Measurements from ENCODE around the gene GRID2.

Gene GRID2

DNA sequence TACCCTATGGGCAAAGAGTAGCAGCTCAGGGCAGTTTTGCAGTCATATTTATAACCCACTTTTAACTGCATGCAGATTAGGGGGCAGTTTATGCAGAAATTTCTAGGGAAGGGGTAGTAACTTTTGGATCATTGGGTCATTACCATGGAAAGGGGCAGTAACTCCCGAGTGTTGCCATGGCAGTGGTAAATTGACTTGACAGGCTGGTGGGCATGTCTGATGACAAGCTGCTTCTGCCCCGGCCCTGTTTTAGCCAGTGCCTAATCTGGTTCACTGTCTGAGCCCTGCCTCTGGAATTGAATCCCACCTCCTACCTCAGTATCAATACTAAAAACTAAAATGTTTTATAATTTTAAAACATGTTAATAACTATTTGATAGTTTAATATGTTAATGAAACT, 1162.7 kb downstream of the GRID2 start:
- DNase-seq (ENCODE audit: insufficient read length, low spot score) (no peak), FAIRE-seq (no peak)
- no peak for TF ChIP-seq POLR2AphosphoS5 (IDR thresholded peaks at IDR 0.05; ENCODE audit: low read depth, low read length)

DNA sequence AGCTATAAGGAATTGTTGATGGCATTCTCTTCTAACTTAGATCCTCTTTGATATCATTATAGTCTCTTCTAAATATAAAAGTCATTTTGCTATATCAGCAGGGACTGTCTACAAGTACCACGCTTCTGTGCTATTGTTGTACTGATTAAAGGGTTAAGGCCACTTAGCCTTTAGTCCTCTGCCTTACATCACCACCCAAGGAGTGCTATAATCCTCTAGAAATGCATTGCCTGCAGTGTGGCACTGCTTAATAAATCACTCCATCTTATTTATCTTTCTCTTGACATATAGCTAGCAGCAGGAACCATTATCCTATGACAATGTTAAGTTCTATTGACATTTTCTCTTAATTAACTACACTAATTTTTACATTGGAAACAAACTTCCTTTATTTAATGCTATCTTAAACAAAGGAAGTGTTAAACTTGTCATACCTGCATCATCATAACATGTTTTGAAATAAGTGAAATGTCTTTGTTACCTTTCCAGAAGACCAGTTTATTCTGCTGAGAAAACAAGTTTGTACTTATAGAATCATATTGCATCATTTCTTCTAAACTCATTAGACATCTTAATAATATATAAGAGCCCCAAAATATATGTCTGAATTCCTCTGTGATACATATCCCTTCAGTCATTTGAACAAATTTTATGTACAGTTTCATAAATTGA, 1163.9 kb downstream of the GRID2 start:
- DNase-seq (ENCODE audit: insufficient read length, low spot score) (no peak), FAIRE-seq (no peak)
- TF ChIP-seq POLR2AphosphoS5 (IDR thresholded peaks at IDR 0.05; ENCODE audit: low read depth, low read length) (no peak), TAF1 (IDR thresholded peaks at IDR 0.05; ENCODE audit: low read depth, low read length) (no peak)

DNA sequence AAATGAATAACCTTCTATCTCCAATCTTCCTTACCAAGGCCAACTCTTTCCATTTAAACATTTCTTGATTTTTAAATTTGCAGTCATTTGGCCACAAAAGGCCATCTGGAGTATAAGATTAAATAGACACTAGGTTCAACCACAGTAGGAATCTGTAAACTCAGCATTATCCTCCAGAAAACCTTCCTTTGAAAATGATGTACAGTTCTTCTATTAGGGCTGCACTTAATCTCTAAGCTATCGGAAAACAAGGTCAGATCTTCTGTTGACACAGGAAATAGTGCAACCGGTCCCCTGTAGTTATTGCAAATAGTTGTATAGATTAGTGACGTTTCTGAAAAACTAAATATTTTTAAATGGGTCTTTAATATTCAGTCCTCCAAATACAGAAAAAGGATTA, 1165.8 kb downstream of the GRID2 start:
- FAIRE-seq (no peak), DNase-seq (ENCODE audit: insufficient read length, low spot score) (no peak)
- no peak for TF ChIP-seq TAF1 (IDR thresholded peaks at IDR 0.05; ENCODE audit: low read depth, low read length)
- TF ChIP-seq PAX5 (IDR thresholded peaks at IDR 0.05; ENCODE audit: insufficient read depth, low read length, severe bottlenecking) = no peak
- TF ChIP-seq POLR2A (IDR thresholded peaks at IDR 0.05; ENCODE audit: low read depth, low read length) = no peak
- TF ChIP-seq SPI1 (IDR thresholded peaks at IDR 0.05; ENCODE audit: low read depth, low read length) = no peak
- TF ChIP-seq POU2F2 (IDR thresholded peaks at IDR 0.05; ENCODE audit: low read depth, low read length) = no peak
- no peak for TF ChIP-seq POLR2AphosphoS5 (IDR thresholded peaks at IDR 0.05; ENCODE audit: low read depth, low read length)

DNA sequence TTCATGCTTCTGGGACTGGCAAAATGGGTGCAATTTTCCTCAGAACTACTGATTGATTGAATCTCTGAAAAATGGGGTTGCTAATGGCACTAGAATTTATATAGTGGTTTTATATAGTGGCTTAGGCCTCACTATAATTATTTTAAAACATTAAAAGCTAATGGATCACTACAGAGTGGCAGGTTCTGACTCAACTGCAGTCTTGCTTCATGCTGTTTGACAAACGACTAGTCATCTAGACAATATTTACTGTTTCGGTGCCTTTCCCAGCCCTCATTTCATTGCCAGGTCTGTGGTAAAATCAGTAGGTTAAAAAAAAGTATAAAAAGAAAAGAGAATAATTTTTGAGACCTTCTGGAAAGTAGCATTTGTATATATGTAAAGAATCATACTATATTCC, 1172.0 kb downstream of the GRID2 start:
- FAIRE-seq = no peak
- no peak for TF ChIP-seq POLR2A (IDR thresholded peaks at IDR 0.05; ENCODE audit: low read depth, low read length)
- TF ChIP-seq POLR2AphosphoS5 (IDR thresholded peaks at IDR 0.05; ENCODE audit: low read depth, low read length) = no peak
- TF ChIP-seq TAF1 (IDR thresholded peaks at IDR 0.05; ENCODE audit: low read depth, low read length) = no peak
- TF ChIP-seq POU2F2 (IDR thresholded peaks at IDR 0.05; ENCODE audit: low read depth, low read length) = no peak
- no peak for TF ChIP-seq SPI1 (IDR thresholded peaks at IDR 0.05; ENCODE audit: low read depth, low read length)
- no peak for TF ChIP-seq PAX5 (IDR thresholded peaks at IDR 0.05; ENCODE audit: insufficient read depth, low read length, severe bottlenecking)

DNA sequence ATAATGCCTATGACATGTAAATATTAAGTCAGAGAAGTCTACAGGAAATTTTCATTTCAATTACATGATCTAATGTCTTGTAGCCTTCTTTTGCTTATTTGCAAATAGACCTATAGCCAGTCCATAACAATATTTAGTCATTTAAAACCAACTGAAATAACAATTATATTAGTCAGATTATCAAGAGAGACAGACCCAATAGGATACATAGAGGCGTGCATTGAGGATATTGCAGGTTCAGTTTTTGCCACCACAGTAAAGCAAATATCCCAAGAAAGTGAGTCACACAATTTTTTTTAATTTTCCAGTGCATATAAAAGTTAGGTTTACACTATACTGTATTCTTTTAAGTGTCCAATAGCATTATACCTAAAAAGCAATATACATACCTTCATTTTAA, 1175.0 kb downstream of the GRID2 start:
- DNase-seq (ENCODE audit: insufficient read length, low spot score) (no peak), FAIRE-seq (no peak)
- TF ChIP-seq TAF1 (IDR thresholded peaks at IDR 0.05; ENCODE audit: low read depth, low read length) = no peak

More for the DNA sequence above, 1172.0 kb downstream of the GRID2 start:
- no peak for DNase-seq (ENCODE audit: insufficient read length, low spot score)

DNA sequence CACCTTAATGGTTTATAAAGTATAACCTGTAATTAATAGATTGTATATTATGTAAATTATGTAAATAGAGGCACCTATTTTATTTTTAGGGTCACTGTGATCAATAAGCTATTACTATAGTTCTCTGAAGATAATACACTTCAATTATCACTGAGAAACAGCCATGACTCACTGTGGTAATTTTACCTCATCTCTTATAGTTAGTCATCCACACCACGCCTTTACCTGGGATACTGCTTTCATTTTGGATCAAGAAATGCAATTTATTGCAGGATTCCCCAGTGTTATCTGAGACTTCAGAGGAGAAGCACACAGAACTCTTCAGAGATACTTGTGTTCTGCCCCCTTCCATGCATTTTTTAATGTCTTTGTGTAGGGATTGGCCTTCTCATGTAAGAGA, 1176.7 kb downstream of the GRID2 start:
- no peak for FAIRE-seq
- TF ChIP-seq PAX5 (IDR thresholded peaks at IDR 0.05; ENCODE audit: insufficient read depth, low read length, severe bottlenecking) (no peak), POU2F2 (IDR thresholded peaks at IDR 0.05; ENCODE audit: low read depth, low read length) (no peak), TAF1 (IDR thresholded peaks at IDR 0.05; ENCODE audit: low read depth, low read length) (no peak), SPI1 (IDR thresholded peaks at IDR 0.05; ENCODE audit: low read depth, low read length) (no peak), POLR2AphosphoS5 (IDR thresholded peaks at IDR 0.05; ENCODE audit: low read depth, low read length) (no peak), POLR2A (IDR thresholded peaks at IDR 0.05; ENCODE audit: low read depth, low read length) (no peak)
- no peak for DNase-seq (ENCODE audit: insufficient read length, low spot score)

DNA sequence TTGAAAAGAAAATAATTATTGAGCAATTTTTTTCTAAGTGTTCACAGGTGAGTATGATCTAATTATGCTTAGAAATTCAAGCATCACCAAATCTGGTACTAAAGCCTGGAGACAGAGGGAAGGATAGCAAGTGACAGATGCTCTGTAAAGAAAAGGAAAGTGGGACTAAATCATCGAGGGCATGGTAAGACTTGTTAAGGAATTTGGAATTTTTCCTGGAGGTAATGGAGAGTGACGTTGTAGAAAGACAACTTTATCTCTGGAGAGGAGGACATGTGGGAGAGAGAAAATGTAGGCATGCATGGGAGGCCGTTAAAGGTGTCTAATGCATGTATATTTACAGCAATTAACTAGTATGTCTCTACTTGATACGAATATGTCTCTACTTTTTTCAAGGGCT, 1191.6 kb downstream of the GRID2 start:
- TF ChIP-seq PAX5 (IDR thresholded peaks at IDR 0.05; ENCODE audit: insufficient read depth, low read length, severe bottlenecking) = no peak
- TF ChIP-seq POU2F2 (IDR thresholded peaks at IDR 0.05; ENCODE audit: low read depth, low read length) = no peak

DNA sequence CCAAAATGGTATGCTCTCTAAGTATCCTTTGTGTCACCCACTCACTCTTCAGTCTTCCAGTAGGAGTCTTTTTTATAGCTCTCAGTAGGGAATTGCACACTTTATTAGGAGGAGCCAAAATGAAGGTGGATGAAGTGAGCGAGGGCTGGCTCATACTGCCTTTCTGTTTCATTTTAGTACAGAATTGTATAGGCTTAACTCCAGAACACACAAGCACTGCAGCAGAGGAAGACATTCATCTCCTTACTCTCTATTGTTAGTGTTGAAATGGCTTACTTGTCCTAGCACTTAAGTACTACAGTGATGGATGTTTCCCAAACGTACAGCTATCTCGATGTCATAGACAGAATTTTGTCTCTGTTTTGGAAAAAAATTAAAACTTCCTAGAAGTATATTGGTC, 1197.5 kb downstream of the GRID2 start:
- DNase-seq (ENCODE audit: insufficient read length, low spot score) (no peak), FAIRE-seq (no peak)
- no peak for TF ChIP-seq PAX5 (IDR thresholded peaks at IDR 0.05; ENCODE audit: insufficient read depth, low read length, severe bottlenecking)

More for the DNA sequence above, 1191.6 kb downstream of the GRID2 start:
- FAIRE-seq (no peak), DNase-seq (ENCODE audit: insufficient read length, low spot score) (no peak)

DNA sequence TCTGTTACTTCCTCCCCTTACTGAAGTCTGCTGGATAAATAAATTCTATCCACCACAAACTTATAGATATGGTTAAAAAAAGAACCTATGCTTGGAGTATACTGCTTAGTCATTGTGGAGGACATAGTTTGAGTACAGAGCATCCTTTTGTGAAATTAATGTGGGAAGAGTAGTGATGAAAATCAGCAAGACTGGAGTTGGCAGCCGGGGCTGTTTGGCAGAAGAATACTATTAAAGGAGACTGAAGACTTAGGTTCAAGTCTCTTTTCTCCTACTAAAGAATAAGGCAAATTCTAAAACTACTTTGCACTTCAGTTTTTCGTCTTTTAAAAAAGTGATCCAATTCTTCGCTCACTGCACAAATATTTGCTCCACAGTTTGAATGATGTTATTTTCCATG, 1198.2 kb downstream of the GRID2 start:
- DNase-seq (ENCODE audit: insufficient read length, low spot score) = no peak
- TF ChIP-seq POU2F2 (IDR thresholded peaks at IDR 0.05; ENCODE audit: low read depth, low read length) (no peak), PAX5 (IDR thresholded peaks at IDR 0.05; ENCODE audit: insufficient read depth, low read length, severe bottlenecking) (no peak), POLR2AphosphoS5 (IDR thresholded peaks at IDR 0.05; ENCODE audit: low read depth, low read length) (no peak), POLR2A (IDR thresholded peaks at IDR 0.05; ENCODE audit: low read depth, low read length) (no peak), SPI1 (IDR thresholded peaks at IDR 0.05; ENCODE audit: low read depth, low read length) (no peak), TAF1 (IDR thresholded peaks at IDR 0.05; ENCODE audit: low read depth, low read length) (no peak)
- no peak for FAIRE-seq

DNA sequence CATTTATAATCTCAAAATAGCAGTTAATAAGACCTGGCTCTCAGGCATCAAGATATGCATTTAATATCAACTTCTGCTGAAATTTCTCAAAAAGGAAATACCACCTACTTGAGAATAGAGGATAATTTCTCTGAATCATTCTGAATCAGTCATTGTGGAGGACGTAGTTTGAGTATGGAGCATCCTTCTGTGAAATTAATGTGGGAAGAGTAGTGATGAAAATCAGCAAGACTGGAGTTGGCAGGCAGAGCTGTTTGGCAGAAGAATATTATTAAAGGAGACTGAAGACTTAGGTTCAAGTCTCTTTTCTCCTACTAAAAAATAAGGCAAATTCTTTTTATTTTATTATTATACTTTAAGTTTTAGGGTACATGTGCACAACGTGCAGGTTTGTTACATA, 1199.2 kb downstream of the GRID2 start:
- no peak for FAIRE-seq
- no peak for DNase-seq (ENCODE audit: insufficient read length, low spot score)
- TF ChIP-seq POU2F2 (IDR thresholded peaks at IDR 0.05; ENCODE audit: low read depth, low read length) = no peak

DNA sequence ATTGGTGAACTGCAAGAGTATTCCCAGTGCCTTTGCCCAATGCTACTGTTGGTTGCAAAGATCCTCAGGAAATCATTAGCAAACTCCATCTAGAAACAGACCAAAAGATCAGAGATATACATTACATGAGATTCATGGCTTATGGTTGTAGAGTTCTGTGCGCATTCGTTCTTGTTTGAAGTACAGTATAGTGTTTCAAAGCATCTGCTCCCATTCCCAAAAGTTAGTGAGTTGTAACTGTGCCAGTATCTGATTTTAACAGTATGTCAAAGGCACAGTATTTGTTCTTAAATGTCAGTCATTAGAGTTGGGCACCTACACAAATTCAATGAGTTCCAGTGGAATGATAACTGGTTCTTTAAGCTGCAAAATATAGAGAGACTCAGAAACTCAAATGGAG, 1210.1 kb downstream of the GRID2 start:
- no peak for TF ChIP-seq POU2F2 (IDR thresholded peaks at IDR 0.05; ENCODE audit: low read depth, low read length)
- no peak for TF ChIP-seq POLR2A (IDR thresholded peaks at IDR 0.05; ENCODE audit: low read depth, low read length)
- FAIRE-seq = no peak
- DNase-seq (ENCODE audit: insufficient read length, low spot score) = no peak

DNA sequence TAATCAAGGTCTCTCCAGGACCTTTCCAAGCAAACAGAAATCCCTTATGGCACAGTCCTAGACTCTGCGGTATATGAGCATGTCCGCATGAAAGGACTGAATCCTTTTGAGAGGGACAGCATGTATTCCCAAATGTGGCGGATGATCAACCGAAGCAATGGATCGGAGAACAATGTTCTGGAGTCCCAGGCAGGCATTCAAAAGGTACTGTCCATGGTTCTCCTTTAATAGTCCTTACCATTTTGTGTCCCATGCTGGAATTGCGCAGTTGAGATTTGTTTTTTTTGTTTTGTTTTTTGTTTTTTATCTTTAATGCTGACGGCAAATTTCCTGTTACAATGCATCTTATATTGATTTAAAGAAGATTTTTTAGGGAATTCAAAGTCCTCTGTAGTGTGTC, 1211.4 kb downstream of the GRID2 start:
- DNase-seq (ENCODE audit: insufficient read length, low spot score) (no peak), FAIRE-seq (no peak)
- TF ChIP-seq SPI1 (IDR thresholded peaks at IDR 0.05; ENCODE audit: low read depth, low read length) (no peak), POLR2A (IDR thresholded peaks at IDR 0.05; ENCODE audit: low read depth, low read length) (no peak), PAX5 (IDR thresholded peaks at IDR 0.05; ENCODE audit: insufficient read depth, low read length, severe bottlenecking) (no peak), TAF1 (IDR thresholded peaks at IDR 0.05; ENCODE audit: low read depth, low read length) (no peak), POU2F2 (IDR thresholded peaks at IDR 0.05; ENCODE audit: low read depth, low read length) (no peak), POLR2AphosphoS5 (IDR thresholded peaks at IDR 0.05; ENCODE audit: low read depth, low read length) (no peak)

All from GM12891 (cell line).